Erythroblast (primary cell): ENCODE measurements around the gene GIMAP1.

Experiments
- GATA1 ChIP-seq: IDR thresholded peaks from 2 replicates; pipeline ENCODE4 v1.6.1; 2011; ENCODE audit warnings: low read depth, mild to moderate bottlenecking, control low read depth, low read length, moderate library complexity
- POLR2A ChIP-seq: IDR thresholded peaks from 2 replicates; pipeline ENCODE4 v1.6.1; 2011; ENCODE audit warnings: mild to moderate bottlenecking, low read length

GRCh38 chr7:150748376-150748775 lies 32.0 kb downstream of the GIMAP1 start:
- TF ChIP-seq POLR2A (no peak), GATA1 (no peak)
